Activated naive CD8-positive, alpha-beta T cell treated with anti-CD3 and anti-CD28 coated beads, Interleukin-2, amount 10 ng/mL, durations not matched to agents 7 days and 5 days (primary cell): Measurements from ENCODE around the gene SIX3. TPM values are rescaled to one million over a fixed set of nuclear protein-coding genes. Genes with fewer than 3 reads are reported as not detected.

Experiments
- ATAC-seq: fragments of 150-1000 bp; cut with Tn5 transposase; one replicate; pipeline ENCODE4 v1.10.0; 2021; ENCODE audit warnings: low read depth, moderate library complexity
- POLR2A ChIA-PET: fragments of 350-600 bp; sonication (Branson Sonifier 250); formaldehyde crosslinking; loops from one replicate; lab custom pipeline; 2021; ENCODE audit warnings: antibody characterized with exemption; lab: Charles Lee
- DNase-seq: peaks from one replicate; pipeline ENCODE4 v3.0.0; 2021
- H3K27ac Mint-ChIP-seq: one replicate; pipeline ENCODE4 v1.8.0; 2022; ENCODE audit warnings: mild to moderate bottlenecking, mixed read lengths
- H3K27me3 Mint-ChIP-seq: one replicate; pipeline ENCODE4 v1.8.0; 2022; ENCODE audit warnings: mild to moderate bottlenecking, moderate library complexity, mixed read lengths
- H3K36me3 Mint-ChIP-seq: one replicate; pipeline ENCODE4 v1.8.0; 2021; ENCODE audit warnings: mild to moderate bottlenecking, mixed read lengths
- H3K4me1 Mint-ChIP-seq: one replicate; pipeline ENCODE4 v1.8.0; 2021; ENCODE audit warnings: mixed read lengths
- H3K4me3 Mint-ChIP-seq: one replicate; pipeline ENCODE4 v1.8.0; 2022; ENCODE audit warnings: mild to moderate bottlenecking, moderate library complexity, mixed read lengths
- H3K9me3 Mint-ChIP-seq: one replicate; pipeline ENCODE4 v1.8.0; 2021; ENCODE audit warnings: mixed read lengths
- total RNA-seq, 2 experiments: library from RNA; stranded (reverse); gene quantifications; one replicate each; pipeline ENCODE4 v1.2.3, GENCODE V29; 2021

SIX3 gene
- total RNA-seq, 2 experiments from 2014 or later: not detected

- H3K36me3 Mint-ChIP-seq: no peaks in the 10 kb centered on the region
- peaks cover 21% of the 10 kb centered on the region for H3K4me1 Mint-ChIP-seq
- ATAC-seq (no peak), DNase-seq (no peak)
- H3K4me3 Mint-ChIP-seq: no peak overlapping the region
- no peaks in the 10 kb centered on the region for H3K9me3 Mint-ChIP-seq
- no peak overlapping the region for H3K27ac Mint-ChIP-seq
- POLR2A ChIA-PET: no interaction called here
- H3K27me3 Mint-ChIP-seq: peaks cover 88% of the 10 kb centered on the region
Measured at GRCh38 chr2:44951124-44951523, 9.6 kb downstream of the SIX3 start.

- Mint-ChIP-seq H3K27ac (no peak overlapping the region), H3K27me3 (peaks cover 87% of the 10 kb centered on the region), H3K4me3 (peak overlapping the region; percentile 4), H3K36me3 (no peaks in the 10 kb centered on the region), H3K4me1 (peaks cover 21% of the 10 kb centered on the region), H3K9me3 (no peaks in the 10 kb centered on the region)
- ATAC-seq (no peak), DNase-seq (no peak)
- POLR2A ChIA-PET: no interaction called here
Measured at GRCh38 chr2:44951714-44952113, 10.2 kb downstream of the SIX3 start.

- H3K4me1 Mint-ChIP-seq: peaks cover 21% of the 10 kb centered on the region
- DNase-seq (peak; percentile 73), ATAC-seq (peak; percentile 55)
- H3K27me3 Mint-ChIP-seq: peaks cover 85% of the 10 kb centered on the region
- H3K4me3 Mint-ChIP-seq: peak overlapping the region; percentile 51
- no peaks in the 10 kb centered on the region for H3K36me3 Mint-ChIP-seq
- no peaks in the 10 kb centered on the region for H3K9me3 Mint-ChIP-seq
- POLR2A ChIA-PET: no interaction called here
- no peak overlapping the region for H3K27ac Mint-ChIP-seq
Measured at GRCh38 chr2:44952143-44952805, 10.8 kb downstream of the SIX3 start.

- ATAC-seq (no peak), DNase-seq (no peak)
- H3K9me3 Mint-ChIP-seq: no peaks in the 10 kb centered on the region
- peaks cover 83% of the 10 kb centered on the region for H3K27me3 Mint-ChIP-seq
- H3K4me1 Mint-ChIP-seq: peaks cover 21% of the 10 kb centered on the region
- POLR2A ChIA-PET: no interaction called here
- H3K36me3 Mint-ChIP-seq: no peaks in the 10 kb centered on the region
- H3K4me3 Mint-ChIP-seq: peak overlapping the region; percentile 20
- H3K27ac Mint-ChIP-seq: no peak overlapping the region
Measured at GRCh38 chr2:44952806-44953498, 11.4 kb downstream of the SIX3 start.

GRCh38 chr2:44953499-44953883, 12.0 kb downstream of the SIX3 start:
- H3K4me3 Mint-ChIP-seq: no peak overlapping the region

GRCh38 chr2:44954447-44954888, 13.0 kb downstream of the SIX3 start:
- no peaks in the 10 kb centered on the region for H3K36me3 Mint-ChIP-seq
- DNase-seq (no peak), ATAC-seq (no peak)
- H3K4me1 Mint-ChIP-seq: peaks cover 21% of the 10 kb centered on the region
- H3K4me3 Mint-ChIP-seq: no peak overlapping the region
- H3K9me3 Mint-ChIP-seq: no peaks in the 10 kb centered on the region
- POLR2A ChIA-PET: no interaction called here
- no peak overlapping the region for H3K27ac Mint-ChIP-seq
- peaks cover 72% of the 10 kb centered on the region for H3K27me3 Mint-ChIP-seq

More at GRCh38 chr2:44953499-44953883, 12.0 kb downstream of the SIX3 start:
- no peak overlapping the region for H3K27ac Mint-ChIP-seq
- peaks cover 78% of the 10 kb centered on the region for H3K27me3 Mint-ChIP-seq
- DNase-seq (no peak), ATAC-seq (no peak)
- H3K9me3 Mint-ChIP-seq: no peaks in the 10 kb centered on the region
- no peaks in the 10 kb centered on the region for H3K36me3 Mint-ChIP-seq
- H3K4me1 Mint-ChIP-seq: peaks cover 21% of the 10 kb centered on the region
- POLR2A ChIA-PET: no interaction called here

- DNase-seq (no peak), ATAC-seq (peak; percentile 3)
- Mint-ChIP-seq H3K27ac (no peak overlapping the region), H3K9me3 (no peaks in the 10 kb centered on the region), H3K36me3 (no peaks in the 10 kb centered on the region), H3K4me3 (peak overlapping the region; percentile 17), H3K4me1 (peaks cover 20% of the 10 kb centered on the region), H3K27me3 (peaks cover 71% of the 10 kb centered on the region)
- POLR2A ChIA-PET: no interaction called here
Measured at GRCh38 chr2:44954889-44955592, 13.5 kb downstream of the SIX3 start.

GRCh38 chr2:44955593-44956392, 14.3 kb downstream of the SIX3 start:
- peaks cover 63% of the 10 kb centered on the region for H3K27me3 Mint-ChIP-seq

GRCh38 chr2:44956843-44957242, 15.3 kb downstream of the SIX3 start:
- Mint-ChIP-seq H3K36me3 (no peaks in the 10 kb centered on the region), H3K9me3 (no peaks in the 10 kb centered on the region), H3K4me1 (peaks cover 18% of the 10 kb centered on the region), H3K27me3 (peaks cover 59% of the 10 kb centered on the region), H3K27ac (no peak overlapping the region), H3K4me3 (no peak overlapping the region)
- POLR2A ChIA-PET: interaction anchor here (1.2 kb wide), 1 partner anchor 52 kb away, joined by 3 read pairs; the partner anchor contains the start of gene SIX2
- ATAC-seq (no peak), DNase-seq (no peak)

More at GRCh38 chr2:44955593-44956392, 14.3 kb downstream of the SIX3 start:
- POLR2A ChIA-PET: interaction anchor here (1.2 kb wide), 1 partner anchor 53 kb away, joined by 3 read pairs; the partner anchor contains the start of gene SIX2
- DNase-seq (peak; percentile 89), ATAC-seq (peak; percentile 80)
- no peak overlapping the region for H3K27ac Mint-ChIP-seq
- H3K4me1 Mint-ChIP-seq: peaks cover 18% of the 10 kb centered on the region
- no peaks in the 10 kb centered on the region for H3K9me3 Mint-ChIP-seq
- H3K4me3 Mint-ChIP-seq: no peak overlapping the region
- no peaks in the 10 kb centered on the region for H3K36me3 Mint-ChIP-seq

GRCh38 chr2:44957656-44958327, 16.3 kb downstream of the SIX3 start:
- DNase-seq (no peak), ATAC-seq (no peak)
- no peak overlapping the region for H3K27ac Mint-ChIP-seq
- no peak overlapping the region for H3K4me3 Mint-ChIP-seq
- peaks cover 17% of the 10 kb centered on the region for H3K4me1 Mint-ChIP-seq
- no peaks in the 10 kb centered on the region for H3K36me3 Mint-ChIP-seq
- POLR2A ChIA-PET: no interaction called here
- no peaks in the 10 kb centered on the region for H3K9me3 Mint-ChIP-seq
- H3K27me3 Mint-ChIP-seq: peaks cover 53% of the 10 kb centered on the region

- H3K27ac Mint-ChIP-seq: no peak overlapping the region
- peaks cover 7% of the 10 kb centered on the region for H3K4me1 Mint-ChIP-seq
- H3K9me3 Mint-ChIP-seq: no peaks in the 10 kb centered on the region
- no peak overlapping the region for H3K4me3 Mint-ChIP-seq
- H3K27me3 Mint-ChIP-seq: peaks cover 46% of the 10 kb centered on the region
- H3K36me3 Mint-ChIP-seq: no peaks in the 10 kb centered on the region
- DNase-seq (no peak), ATAC-seq (no peak)
- POLR2A ChIA-PET: no interaction called here
Measured at GRCh38 chr2:44959855-44960254, 18.4 kb downstream of the SIX3 start.

- ATAC-seq: no peak
- DNase-seq: no peak
- H3K27ac Mint-ChIP-seq: no peak overlapping the region
- no peaks in the 10 kb centered on the region for H3K9me3 Mint-ChIP-seq
- POLR2A ChIA-PET: no interaction called here
- peaks cover 38% of the 10 kb centered on the region for H3K27me3 Mint-ChIP-seq
- no peak overlapping the region for H3K4me3 Mint-ChIP-seq
- H3K4me1 Mint-ChIP-seq: peaks cover 1% of the 10 kb centered on the region
- no peaks in the 10 kb centered on the region for H3K36me3 Mint-ChIP-seq
Measured at GRCh38 chr2:44960871-44961270, 19.4 kb downstream of the SIX3 start.
